Stromal cell of bone marrow (primary cell): ENCODE measurements around the gene ST7L.
A peak's percentile ranks its signal among the peaks of the same experiment; 100 is the strongest.

Experiments used
- DNase-seq: peaks from one replicate; pipeline ENCODE4 v3.0.0-alpha.2; 2012; ENCODE audit warnings: low read depth

ST7L gene

GRCh38 chr1:112614460-112615065 is 4.4 kb downstream of the ST7L start:
- DNase-seq, result peak; percentile 25

- peak; percentile 6 for DNase-seq
Observed at GRCh38 chr1:112605633-112606327, 13.2 kb downstream of the ST7L start.

DNA sequence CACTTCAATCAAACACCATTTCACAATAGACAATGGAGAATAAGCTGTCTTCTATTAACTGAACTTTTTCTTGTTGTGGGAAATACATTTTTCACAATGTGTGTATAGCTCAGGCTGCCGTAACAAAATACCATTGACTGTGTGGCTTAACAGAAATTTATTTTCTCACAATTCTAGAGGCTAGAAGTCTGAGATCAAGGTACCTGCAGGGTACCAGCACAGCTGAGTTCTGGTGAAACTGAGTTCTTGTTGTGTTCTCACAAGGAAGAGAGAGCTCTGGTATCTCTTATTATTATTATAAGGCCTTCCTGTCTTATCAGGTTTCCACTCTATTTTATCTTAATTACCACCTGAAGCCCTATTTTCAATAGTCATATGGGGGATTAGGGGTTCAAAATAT is 15.4 kb downstream of the ST7L start:
- DNase-seq, result no peak

DNA sequence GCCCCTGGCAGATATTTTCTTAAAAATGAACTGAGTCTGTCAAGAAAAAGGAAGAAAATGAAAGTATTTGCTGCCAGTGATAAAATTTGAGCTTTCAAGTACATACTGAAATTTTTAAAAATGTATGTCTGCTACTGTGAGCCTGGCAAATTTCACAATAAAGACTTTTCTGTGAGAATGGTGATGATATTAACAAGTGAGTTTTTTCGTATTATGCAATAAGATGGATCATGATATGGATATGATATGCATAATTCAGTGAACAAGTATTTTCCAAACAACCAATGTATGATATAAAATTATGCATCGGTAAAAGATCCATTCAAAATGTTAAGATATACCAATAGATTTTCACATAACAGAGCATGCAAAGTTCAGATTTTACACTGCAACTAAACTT is 15.9 kb downstream of the ST7L start:
- DNase-seq, result no peak

- DNase-seq, result no peak
Observed at GRCh38 chr1:112599477-112599876, 19.5 kb downstream of the ST7L start.

GRCh38 chr1:112594208-112594876 is 24.6 kb downstream of the ST7L start:
- DNase-seq, result no peak

DNA sequence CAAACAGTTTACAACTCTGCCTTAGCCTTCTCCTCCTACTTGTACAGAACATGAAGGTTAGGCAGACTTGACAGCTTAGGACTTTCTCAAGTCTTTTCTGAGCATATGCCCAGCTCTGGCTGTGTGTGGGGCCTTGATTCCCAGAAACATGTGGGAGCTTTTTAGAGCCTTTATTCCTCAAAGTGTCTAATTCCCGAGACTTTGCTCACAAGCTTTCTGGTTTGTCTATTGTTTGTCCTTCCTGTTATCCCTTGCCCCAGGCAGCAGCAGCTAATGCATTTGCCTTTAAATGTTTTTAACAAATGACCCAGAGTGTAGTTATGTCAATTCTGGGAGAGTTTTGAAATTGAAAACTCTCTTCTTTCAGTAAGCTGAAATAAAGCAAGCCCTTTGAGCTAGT is 29.2 kb downstream of the ST7L start:
- no peak for DNase-seq

DNA sequence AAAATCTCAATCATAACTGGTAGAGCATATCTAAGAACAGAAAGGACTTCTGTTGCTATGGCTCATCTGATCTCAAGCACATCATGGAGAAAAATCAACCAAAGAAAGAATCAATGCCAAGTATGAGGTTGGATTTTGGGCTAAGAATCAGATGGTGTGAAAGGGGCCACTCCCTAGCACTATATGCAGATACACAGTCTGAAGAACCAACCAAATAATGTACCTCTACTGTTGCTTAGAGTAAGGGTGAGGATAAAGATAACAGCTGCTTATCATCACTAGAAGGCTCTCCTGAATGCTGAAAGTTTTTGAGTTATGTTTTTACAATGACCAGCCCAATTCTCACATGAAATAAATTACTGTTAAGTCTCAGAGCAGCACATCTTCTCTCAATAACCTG is 35.6 kb downstream of the ST7L start:
- no peak for DNase-seq

GRCh38 chr1:112581586-112582192 is 37.3 kb downstream of the ST7L start:
- DNase-seq, result no peak

GRCh38 chr1:112579801-112580510 is 39.0 kb downstream of the ST7L start:
- no peak for DNase-seq

GRCh38 chr1:112576240-112576639 is 42.7 kb downstream of the ST7L start:
- DNase-seq, result no peak

DNA sequence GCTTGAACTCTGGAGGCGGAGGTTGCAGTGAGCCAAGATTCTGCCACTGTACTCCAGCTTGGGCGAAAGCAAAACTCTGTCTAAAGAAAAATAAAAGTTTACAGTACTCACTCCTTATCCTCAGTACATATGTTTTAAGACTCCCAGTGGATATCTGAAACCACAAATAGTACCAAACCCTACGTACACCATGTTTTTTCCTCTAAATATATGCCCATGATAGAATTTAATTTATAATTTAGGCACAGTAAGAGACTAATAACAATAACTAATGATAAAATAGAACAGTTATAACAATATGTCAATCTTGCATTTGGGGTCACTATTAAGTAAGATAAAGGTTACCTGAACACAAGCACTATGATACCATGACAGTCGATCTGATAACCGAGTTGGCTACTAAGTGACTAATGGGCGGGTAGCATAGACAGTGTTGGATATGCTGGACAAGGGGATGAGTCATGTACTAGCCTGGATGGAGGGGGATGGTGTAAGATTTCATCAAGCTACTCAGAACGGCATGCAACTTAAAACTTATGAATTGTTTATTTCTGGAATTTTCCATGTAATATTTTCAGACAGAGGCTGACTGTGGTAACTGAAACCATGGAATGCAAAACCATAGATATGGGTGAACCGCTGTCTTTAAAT is 43.7 kb downstream of the ST7L start:
- peak; percentile 76 for DNase-seq

DNA sequence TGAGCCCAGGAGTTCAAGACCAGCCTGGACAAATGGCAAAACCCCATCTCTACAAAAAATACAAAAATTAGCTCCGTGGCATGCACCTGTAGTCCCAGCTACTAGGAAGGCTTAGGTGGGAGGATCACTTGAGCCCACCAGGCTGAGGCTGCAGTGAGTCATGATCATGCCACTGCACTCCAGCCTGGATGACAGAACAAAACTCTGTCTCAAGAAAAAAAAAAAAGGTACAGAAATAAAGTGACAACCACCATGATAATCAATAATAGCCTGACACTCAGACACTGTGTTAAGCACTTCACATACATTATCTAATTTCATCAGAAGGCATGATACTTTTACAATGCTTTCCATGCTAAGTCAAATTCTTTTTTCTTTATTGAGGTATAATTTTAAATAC is 53.1 kb downstream of the ST7L start:
- no peak for DNase-seq

DNA sequence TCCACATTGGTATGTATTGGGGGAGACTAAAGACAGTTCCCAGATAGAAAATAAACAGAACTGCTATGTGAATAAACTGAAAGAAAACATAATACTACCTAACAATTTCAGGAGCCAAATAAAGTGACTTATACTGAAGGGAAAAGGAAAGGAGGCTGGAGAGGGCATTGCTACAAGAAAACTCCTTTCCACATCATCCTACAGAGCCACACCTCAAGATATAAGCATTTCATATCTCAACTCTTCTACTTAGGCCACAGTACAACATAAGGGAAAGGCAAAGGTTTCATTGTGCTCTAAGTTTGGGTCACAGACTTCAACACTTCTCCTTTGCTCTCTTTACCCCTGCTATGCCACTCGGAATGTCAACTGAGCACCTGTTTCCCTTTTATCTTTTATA is 54.9 kb downstream of the ST7L start:
- no peak for DNase-seq

DNA sequence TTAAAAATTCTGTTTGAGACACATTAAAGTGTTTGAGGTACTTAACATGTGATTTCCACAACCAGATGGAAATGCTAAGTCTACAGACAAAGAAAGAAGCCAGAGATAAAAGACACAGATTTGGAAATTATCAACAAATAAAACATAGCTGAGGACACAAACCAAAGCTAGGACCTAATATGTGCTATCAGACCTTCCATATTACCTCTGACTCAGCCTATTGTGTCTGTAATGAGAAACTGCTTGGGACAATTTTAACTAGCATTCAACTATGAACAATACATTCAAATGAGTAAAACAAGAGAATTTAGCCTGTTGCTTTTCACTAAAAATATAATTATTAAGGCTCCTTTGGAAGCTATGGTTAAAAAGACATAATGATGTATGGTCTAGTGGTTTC is 55.6 kb downstream of the ST7L start:
- no peak for DNase-seq

GRCh38 chr1:112558634-112559033 is 60.3 kb downstream of the ST7L start:
- no peak for DNase-seq

DNA sequence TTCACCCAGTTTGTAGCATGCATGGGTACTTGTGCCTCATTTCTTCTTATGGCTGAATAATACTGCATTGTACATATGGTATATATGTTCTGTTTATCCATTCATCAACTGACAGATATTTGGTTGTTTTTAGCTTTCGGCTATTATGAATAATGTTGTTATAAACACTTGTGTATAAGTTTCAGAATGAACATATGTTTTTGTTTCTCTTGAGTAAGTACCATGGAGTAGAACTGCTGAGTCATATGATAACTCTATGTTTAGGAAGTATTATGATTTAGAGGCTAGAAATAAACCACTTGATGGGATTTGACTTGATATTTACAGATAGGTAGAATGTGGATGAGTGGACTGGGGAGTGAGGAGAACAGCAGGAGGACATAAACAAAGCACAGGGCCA is 61.6 kb downstream of the ST7L start:
- no peak for DNase-seq

GRCh38 chr1:112554411-112554810 is 64.5 kb downstream of the ST7L start:
- DNase-seq, result no peak

GRCh38 chr1:112549590-112549989 is 69.4 kb downstream of the ST7L start:
- no peak for DNase-seq

- DNase-seq, result no peak
Observed at GRCh38 chr1:112548547-112548946, 70.4 kb downstream of the ST7L start.

DNA sequence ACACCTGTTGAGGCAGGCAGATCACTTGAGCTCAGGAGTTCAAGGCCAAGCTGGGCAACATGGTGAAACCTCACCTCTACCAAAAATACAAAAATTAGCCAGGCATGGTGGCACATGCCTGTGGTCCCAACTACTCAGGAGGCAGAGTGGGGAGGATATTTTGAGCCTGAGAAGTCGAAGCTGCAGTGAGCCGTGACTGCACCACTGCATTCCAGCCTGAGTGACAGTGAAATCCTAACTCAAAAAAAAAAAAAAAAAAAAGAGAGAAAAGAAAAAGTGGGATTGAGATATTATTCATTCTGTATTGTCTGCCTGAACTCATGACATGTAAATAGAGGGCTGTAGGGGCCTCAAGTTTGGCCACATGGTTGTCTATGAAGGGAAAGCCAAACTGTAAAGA is 72.9 kb downstream of the ST7L start:
- no peak for DNase-seq

DNA sequence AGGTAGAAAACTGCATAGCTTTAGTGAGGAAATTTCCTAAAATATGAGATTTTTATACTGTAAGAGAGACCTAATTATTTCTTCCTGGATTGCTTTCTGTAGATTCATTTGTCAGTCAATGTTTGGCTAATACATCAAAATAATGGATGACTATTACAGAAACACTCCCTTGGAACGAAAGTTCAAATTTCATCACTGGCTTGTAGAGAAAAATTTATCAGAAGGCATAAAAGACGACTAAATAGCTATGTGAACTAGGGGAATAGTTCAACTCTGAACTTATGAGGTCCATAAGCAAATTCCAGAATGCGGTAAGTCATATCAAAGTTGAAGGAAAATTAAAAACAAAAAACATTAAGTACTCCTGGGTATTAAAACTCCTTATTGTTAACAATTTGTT is 74.2 kb downstream of the ST7L start:
- DNase-seq, result peak; percentile 44
